A549 (cell line): ENCODE results near the gene CHIC2. TPM values are rescaled to one million over a fixed set of nuclear protein-coding genes. Genes with fewer than 3 reads are reported as not detected.
"Not testable (repeated sequence)": the region's sequence is repeated elsewhere in the genome, so short reads cannot be mapped to it uniquely, and the experiment has no call there.

Experiments used
- ATAC-seq, 2 experiments: fragments of 200-7000 bp in 1 of 2; fragments of >200 bp in 1 of 2; cut with Nextera tagmentation in 1 of 2; cut with Tn5 transposase in 1 of 2; 3 replicates each; pipeline versions ENCODE4 v1.8.0 to v1.9.1; 2018 to 2020; ENCODE audit warnings: mild to moderate bottlenecking in 1 of 2, moderate library complexity in 1 of 2
- CTCF ChIA-PET: fragments of 300-600 bp; sonication (Branson Sonifier 250); formaldehyde crosslinking; extraction: SDS; loops from one replicate; lab custom pipeline; 2021; ENCODE audit warnings: antibody characterized with exemption, inconsistent platforms; lab: Yijun Ruan, JAX
- POLR2A ChIA-PET: fragments of 350-600 bp; formaldehyde crosslinking; extraction: SDS; loops from one replicate; lab custom pipeline; 2021; ENCODE audit warnings: antibody characterized with exemption, inconsistent platforms; lab: Yijun Ruan, JAX
- DNase-seq, 2 experiments: peaks; one replicate each; pipeline versions ENCODE4 v3.0.0 to v3.0.0-alpha.2; 2011 to 2016; ENCODE audit warnings: low read depth in 1 of 2, low spot score in 1 of 2
- FAIRE-seq: peaks from 2 replicates; lab custom pipeline; 2011; peaks lifted over from hg19 to GRCh38; lab: Jason Lieb, UNC
- H3K27ac ChIP-seq, 2 experiments: fragments of >200 bp; sonication (Bioruptor Twin); formaldehyde crosslinking; 3 replicates each; pipeline ENCODE4 v1.5.1; 2016 to 2017
- H3K4me1 ChIP-seq: fragments of >200 bp; sonication (Bioruptor Twin); formaldehyde crosslinking; 3 replicates; pipeline ENCODE4 v1.6.1; 2016
- H3K4me2 ChIP-seq: fragments of >200 bp; sonication (Bioruptor Twin); formaldehyde crosslinking; 3 replicates; pipeline ENCODE4 v1.6.1; 2016
- H3K4me3 ChIP-seq: fragments of >200 bp; sonication (Bioruptor Twin); formaldehyde crosslinking; 3 replicates; pipeline ENCODE4 v1.5.1; 2016
- H3K9me3 ChIP-seq: fragments of >200 bp; sonication (Bioruptor Twin); formaldehyde crosslinking; 3 replicates; pipeline ENCODE4 v1.6.1; 2016
- CBX2 ChIP-seq: fragments of 200-600 bp; sonication (generic); IDR thresholded peaks from 2 replicates; pipeline ENCODE4 v1.6.1; 2016; ENCODE audit warnings: low read depth, mild to moderate bottlenecking, borderline replicate concordance
- EHF ChIP-seq: fragments of 250-450 bp; sonication (Bioruptor Pico); IDR thresholded peaks from 2 replicates; pipeline ENCODE4 v1.5.0; 2020; ENCODE audit warnings: mild to moderate bottlenecking
- GATA3 ChIP-seq: IDR thresholded peaks from 2 replicates; pipeline ENCODE4 v1.6.1; 2012; ENCODE audit warnings: borderline replicate concordance
- JUN ChIP-seq, 2 experiments: fragments of >200 bp; sonication (Bioruptor Twin); formaldehyde crosslinking; IDR thresholded peaks; 2 replicates in 1 of 2; 3 replicates in 1 of 2; pipeline ENCODE4 v1.6.1; 2016 to 2017
- KDM5A ChIP-seq: fragments of 200-600 bp; sonication (generic); IDR thresholded peaks from 2 replicates; pipeline ENCODE4 v1.6.1; 2016; ENCODE audit warnings: antibody characterized with exemption, mild to moderate bottlenecking
- NFE2L2 ChIP-seq: fragments of 150-350 bp; conservative IDR thresholded peaks from 2 replicates; pipeline ENCODE4 v1.6.1; 2014; ENCODE audit warnings: low read length
- NR3C1 ChIP-seq: fragments of >200 bp; sonication (Bioruptor Twin); formaldehyde crosslinking; IDR thresholded peaks from 3 replicates; pipeline ENCODE4 v1.6.1; 2017
- PHF8 ChIP-seq: fragments of 200-600 bp; sonication (generic); IDR thresholded peaks from 2 replicates; pipeline ENCODE4 v1.6.1; 2016; ENCODE audit warnings: low read depth, mild to moderate bottlenecking, antibody characterized with exemption, moderate library complexity, borderline replicate concordance
- RARB ChIP-seq: fragments of 250-450 bp; sonication (Bioruptor Pico); IDR thresholded peaks from 2 replicates; pipeline ENCODE4 v1.8.0; 2021; ENCODE audit warnings: mild to moderate bottlenecking, moderate library complexity
- RFX5 ChIP-seq: fragments of 450-650 bp; IDR thresholded peaks from 2 replicates; pipeline ENCODE4 v1.7.1; 2014; ENCODE audit warnings: antibody characterized with exemption, mild to moderate bottlenecking, moderate library complexity
- RNF2 ChIP-seq: fragments of 200-600 bp; sonication (generic); IDR thresholded peaks from 2 replicates; pipeline ENCODE4 v1.6.1; 2016; ENCODE audit warnings: low read depth, mild to moderate bottlenecking, antibody characterized with exemption, moderate library complexity, borderline replicate concordance
- SMC3 ChIP-seq: fragments of >200 bp; sonication (Bioruptor Twin); formaldehyde crosslinking; IDR thresholded peaks from 3 replicates; pipeline ENCODE4 v1.6.1; 2018; ENCODE audit warnings: inconsistent platforms
- ZC3H11A ChIP-seq: fragments of 450-650 bp; IDR thresholded peaks from 2 replicates; pipeline ENCODE4 v1.6.1; 2014; ENCODE audit warnings: antibody characterized with exemption, mild to moderate bottlenecking
- ZNF302 ChIP-seq: fragments of 250-450 bp; sonication (Bioruptor Pico); IDR thresholded peaks from 2 replicates; pipeline ENCODE4 v1.9.0; 2021; ENCODE audit warnings: inconsistent platforms, mild to moderate bottlenecking, moderate library complexity
- ZSCAN20 ChIP-seq: fragments of 250-450 bp; sonication (Bioruptor Pico); IDR thresholded peaks from 2 replicates; pipeline ENCODE4 v1.8.0; 2022; ENCODE audit warnings: mild to moderate bottlenecking, moderate library complexity
- WGBS: methylation state at CpG from one replicate; pipeline ENCODE4 v1.1.6; 2017; ENCODE audit errors: missing lambda C conversion rate; 5-methylcytosine and 5-hydroxymethylcytosine counted together
- polyA plus RNA-seq, 4 experiments: library from polyadenylated mRNA; depleted of rRNA in 3 of 4; stranded (reverse); fragments of >200 nt; fragmentation: RNase III in 1 of 4; extraction: RNeasy Plus Mini Kit Qiagen cat#74134 plus additional on column Dnase treatment in 1 of 4; gene quantifications; 2 replicates in 3 of 4; 3 replicates in 1 of 4; pipeline ENCODE4 v1.2.3, GENCODE V29; 2011 to 2017
- TF ChIP-seq, protein P1 (sequence below): fragments of 250-450 bp; sonication (Bioruptor Pico); IDR thresholded peaks from 2 replicates; pipeline ENCODE4 v1.5.0; 2020; ENCODE audit warnings: low read depth, mild to moderate bottlenecking, moderate library complexity
- TF ChIP-seq, protein P2 (sequence below): fragments of 250-450 bp; sonication (Bioruptor Pico); IDR thresholded peaks from 2 replicates; pipeline ENCODE4 v1.5.0; 2021; ENCODE audit warnings: mild to moderate bottlenecking, moderate library complexity, borderline replicate concordance
- TF ChIP-seq, protein P3 (sequence below): fragments of >200 bp; sonication (Bioruptor Twin); formaldehyde crosslinking; IDR thresholded peaks from 3 replicates; pipeline ENCODE4 v1.6.1; 2016
- TF ChIP-seq, protein P4 (sequence below): fragments of >200 bp; sonication (Bioruptor Twin); formaldehyde crosslinking; IDR thresholded peaks from 2 replicates; pipeline ENCODE4 v1.6.1; 2016

Gene CHIC2
- polyA plus RNA-seq, 2 of the 4 experiments (the other 2 are of a cell fraction), result 5.9 to 10.1 TPM

DNA sequence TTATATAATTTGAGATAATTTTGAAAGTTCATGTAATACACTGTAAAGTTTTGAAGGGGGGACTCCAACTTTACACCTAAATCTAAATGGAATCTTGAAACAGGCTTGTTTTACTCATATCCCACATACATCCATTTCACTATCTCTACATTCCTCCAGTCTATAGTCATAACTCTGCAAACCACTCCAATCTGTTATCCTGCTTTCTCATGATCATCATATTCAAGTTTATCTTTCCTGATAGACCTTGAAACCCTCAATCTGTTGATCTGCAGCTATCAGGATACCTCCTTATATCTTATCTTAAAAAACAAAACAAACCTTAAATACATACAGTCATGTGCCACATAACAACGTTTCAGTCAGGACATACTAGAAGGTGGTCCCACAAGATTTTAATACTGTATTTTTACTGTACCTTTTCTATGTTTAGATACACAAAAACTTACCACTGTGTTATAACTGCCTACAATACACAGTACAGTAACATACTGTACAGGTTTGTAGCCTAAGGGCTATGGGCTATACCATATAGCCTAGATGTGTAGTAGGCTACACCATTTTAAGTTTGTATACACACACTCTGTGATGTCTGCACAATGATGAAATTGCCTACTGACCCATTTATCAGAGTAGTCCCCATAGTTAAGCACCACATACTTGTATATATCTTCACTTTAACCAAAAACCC is 14.0 kb downstream of the CHIC2 start:
- FAIRE-seq (no peak), ATAC-seq (no peak), DNase-seq (no peak)
- no peak overlapping the region for H3K27ac ChIP-seq
- ChIA-PET POLR2A (no interaction called here), CTCF (no interaction called here)
- H3K4me1 ChIP-seq, result peaks cover 12% of the 10 kb centered on the region; the same call in 2 of the 3 replicates
- no peak overlapping the region for H3K4me3 ChIP-seq
- 25% methylated on average over 1 of the region's 1 CpG for WGBS
- H3K4me2 ChIP-seq, result no peak overlapping the region
- H3K9me3 ChIP-seq, result no peaks in the 10 kb centered on the region
- TF ChIP-seq, protein P1, sequence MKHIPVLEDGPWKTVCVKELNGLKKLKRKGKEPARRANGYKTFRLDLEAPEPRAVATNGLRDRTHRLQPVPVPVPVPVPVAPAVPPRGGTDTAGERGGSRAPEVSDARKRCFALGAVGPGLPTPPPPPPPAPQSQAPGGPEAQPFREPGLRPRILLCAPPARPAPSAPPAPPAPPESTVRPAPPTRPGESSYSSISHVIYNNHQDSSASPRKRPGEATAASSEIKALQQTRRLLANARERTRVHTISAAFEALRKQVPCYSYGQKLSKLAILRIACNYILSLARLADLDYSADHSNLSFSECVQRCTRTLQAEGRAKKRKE (CRISPR knock-in tag), result no peak
- no peak for TF ChIP-seq SMC3

DNA sequence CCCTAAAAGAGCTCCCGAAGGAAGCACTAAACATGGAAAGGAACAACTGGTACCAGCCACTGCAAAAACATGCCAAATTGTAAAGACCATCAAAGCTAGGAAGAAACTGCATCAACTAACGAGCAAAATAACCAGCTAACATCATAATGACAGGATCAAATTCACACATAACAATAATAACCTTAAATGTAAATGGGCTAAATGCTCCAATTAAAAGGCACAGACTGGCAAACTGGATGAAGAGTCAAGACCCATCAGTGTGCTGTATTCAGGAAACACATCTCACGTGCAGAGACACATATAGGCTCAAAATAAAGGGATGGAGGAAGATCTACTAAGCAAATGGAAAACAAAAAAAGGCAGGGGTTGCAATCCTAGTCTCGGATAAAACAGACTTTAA is 20.8 kb downstream of the CHIC2 start:
- H3K4me1 ChIP-seq, CTCF ChIA-PET, DNase-seq, POLR2A ChIA-PET, ATAC-seq, FAIRE-seq, H3K4me3 ChIP-seq, H3K4me2 ChIP-seq, H3K9me3 ChIP-seq, H3K27ac ChIP-seq: not testable (repeated sequence)
- 82% methylated on average over 3 of the region's 4 CpGs for WGBS

DNA sequence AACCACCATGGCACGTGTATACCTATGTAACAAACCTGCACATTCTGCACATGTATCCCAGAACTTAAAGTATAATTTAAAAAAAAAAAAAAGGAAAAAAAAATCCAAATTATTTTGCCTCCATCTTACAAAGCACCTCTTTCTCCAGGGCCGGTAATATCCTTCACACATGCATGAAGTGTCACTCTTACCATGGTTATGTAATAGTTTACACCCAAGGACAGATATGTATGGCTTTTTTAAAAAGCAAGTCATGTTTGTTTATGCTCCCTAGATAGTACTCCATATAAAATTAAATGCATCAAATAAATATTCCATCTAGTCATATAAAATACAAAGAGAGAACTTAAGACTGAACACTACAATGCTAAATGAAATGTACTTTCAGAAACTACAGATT is 22.5 kb downstream of the CHIC2 start:
- no peak for FAIRE-seq
- ChIA-PET CTCF (no interaction called here), POLR2A (no interaction called here)
- DNase-seq, result no peak
- H3K27ac ChIP-seq, result no peak overlapping the region
- TF ChIP-seq, protein P2, sequence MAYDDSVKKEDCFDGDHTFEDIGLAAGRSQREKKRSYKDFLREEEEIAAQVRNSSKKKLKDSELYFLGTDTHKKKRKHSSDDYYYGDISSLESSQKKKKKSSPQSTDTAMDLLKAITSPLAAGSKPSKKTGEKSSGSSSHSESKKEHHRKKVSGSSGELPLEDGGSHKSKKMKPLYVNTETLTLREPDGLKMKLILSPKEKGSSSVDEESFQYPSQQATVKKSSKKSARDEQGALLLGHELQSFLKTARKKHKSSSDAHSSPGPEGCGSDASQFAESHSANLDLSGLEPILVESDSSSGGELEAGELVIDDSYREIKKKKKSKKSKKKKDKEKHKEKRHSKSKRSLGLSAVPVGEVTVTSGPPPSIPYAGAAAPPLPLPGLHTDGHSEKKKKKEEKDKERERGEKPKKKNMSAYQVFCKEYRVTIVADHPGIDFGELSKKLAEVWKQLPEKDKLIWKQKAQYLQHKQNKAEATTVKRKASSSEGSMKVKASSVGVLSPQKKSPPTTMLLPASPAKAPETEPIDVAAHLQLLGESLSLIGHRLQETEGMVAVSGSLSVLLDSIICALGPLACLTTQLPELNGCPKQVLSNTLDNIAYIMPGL (CRISPR knock-in tag), result no peak
- TF ChIP-seq EHF (CRISPR knock-in tag) (no peak), ZC3H11A (no peak), ZNF302 (CRISPR knock-in tag) (no peak), GATA3 (no peak), KDM5A (no peak), JUN (IDR thresholded peaks at IDR 0.05) (no peak), NR3C1 (no peak), CBX2 (no peak), RNF2 (no peak), SMC3 (no peak), RFX5 (no peak), RARB (CRISPR knock-in tag) (no peak), NFE2L2 (no peak), PHF8 (no peak), ZSCAN20 (CRISPR knock-in tag) (no peak)
- TF ChIP-seq, protein P3, sequence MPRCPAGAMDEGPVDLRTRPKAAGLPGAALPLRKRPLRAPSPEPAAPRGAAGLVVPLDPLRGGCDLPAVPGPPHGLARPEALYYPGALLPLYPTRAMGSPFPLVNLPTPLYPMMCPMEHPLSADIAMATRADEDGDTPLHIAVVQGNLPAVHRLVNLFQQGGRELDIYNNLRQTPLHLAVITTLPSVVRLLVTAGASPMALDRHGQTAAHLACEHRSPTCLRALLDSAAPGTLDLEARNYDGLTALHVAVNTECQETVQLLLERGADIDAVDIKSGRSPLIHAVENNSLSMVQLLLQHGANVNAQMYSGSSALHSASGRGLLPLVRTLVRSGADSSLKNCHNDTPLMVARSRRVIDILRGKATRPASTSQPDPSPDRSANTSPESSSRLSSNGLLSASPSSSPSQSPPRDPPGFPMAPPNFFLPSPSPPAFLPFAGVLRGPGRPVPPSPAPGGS, result no peak
- TF ChIP-seq, protein P4, sequence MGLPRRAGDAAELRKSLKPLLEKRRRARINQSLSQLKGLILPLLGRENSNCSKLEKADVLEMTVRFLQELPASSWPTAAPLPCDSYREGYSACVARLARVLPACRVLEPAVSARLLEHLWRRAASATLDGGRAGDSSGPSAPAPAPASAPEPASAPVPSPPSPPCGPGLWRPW, result no peak
- H3K9me3 ChIP-seq, result no peaks in the 10 kb centered on the region
- no peaks in the 10 kb centered on the region; the same call in 2 of the 3 replicates for H3K4me1 ChIP-seq
- H3K4me2 ChIP-seq, result no peak overlapping the region
- no peak overlapping the region for H3K4me3 ChIP-seq
- ATAC-seq, result no peak
- WGBS, result 94% methylated on average over 2 of the region's 2 CpGs
